NB4 (cell line): ENCODE measurements around the gene TBL2.
"Not testable (repeated sequence)": the region's sequence is repeated elsewhere in the genome, so short reads cannot be mapped to it uniquely, and the experiment has no call there.

Source experiments
- DNase-seq: peaks from one replicate; pipeline ENCODE4 v3.0.0; 2010; ENCODE audit warnings: low read depth
- H3K4me3 ChIP-seq: one replicate; pipeline ENCODE4 v1.5.1; 2011; ENCODE audit warnings: mild to moderate bottlenecking, low read depth, low read length, moderate library complexity
- MYC ChIP-seq: IDR thresholded peaks from 2 replicates; pipeline ENCODE4 v1.6.1; 2011; ENCODE audit warnings: low read depth, low read length
- POLR2A ChIP-seq: IDR thresholded peaks from 2 replicates; pipeline ENCODE4 v1.6.1; 2011; ENCODE audit warnings: mild to moderate bottlenecking; ENCODE audit not compliant: insufficient read length; ENCODE audit errors: extremely low read depth
- TF ChIP-seq, protein P1 (sequence below): IDR thresholded peaks from 2 replicates; pipeline ENCODE4 v1.6.1; 2011; ENCODE audit warnings: low read depth, low read length
- TF ChIP-seq, protein P2 (sequence below): IDR thresholded peaks from one replicate; pipeline ENCODE4 v1.5.1; 2012; ENCODE audit warnings: low read depth, low read length

TBL2 gene

DNA sequence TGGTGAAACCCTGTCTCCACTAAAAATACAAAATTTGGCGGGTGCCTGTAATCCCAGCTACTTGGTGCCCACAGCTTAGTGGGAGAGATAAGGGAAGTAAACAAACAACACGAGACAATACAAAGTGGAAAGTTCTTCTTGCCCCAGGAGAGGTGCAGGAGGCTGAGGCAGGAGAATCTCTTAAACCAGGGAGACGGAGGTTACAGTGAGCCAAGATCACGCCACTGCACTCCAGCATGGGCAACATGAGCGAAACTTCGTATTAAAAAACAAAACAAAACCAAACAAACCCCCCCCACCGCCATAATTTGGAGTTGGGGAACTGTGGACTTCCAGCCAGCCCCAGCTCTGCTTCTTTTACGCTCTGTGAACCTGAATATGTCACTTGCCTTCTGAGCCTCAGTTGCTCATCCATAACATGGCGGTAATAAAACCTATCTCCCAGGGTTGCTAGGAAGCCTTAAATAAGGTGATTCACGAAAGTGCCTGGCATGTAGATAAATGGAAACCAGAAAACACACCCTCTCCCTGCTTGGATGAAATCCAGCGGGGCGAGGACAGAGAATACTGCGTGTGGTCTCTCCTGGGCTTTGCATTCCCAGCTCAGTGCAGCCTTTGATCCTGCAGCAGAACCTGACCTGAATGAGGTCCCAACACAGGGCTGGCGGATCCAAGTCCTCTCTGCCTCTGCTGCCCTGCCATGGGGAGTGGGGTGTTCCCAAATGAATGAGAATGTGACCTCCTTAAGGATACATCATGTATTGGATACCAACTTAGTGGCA is 35.8 kb upstream of the TBL2 start:
- DNase-seq, result no peak
- no peak overlapping the region for H3K4me3 ChIP-seq
- TF ChIP-seq, protein P1, sequence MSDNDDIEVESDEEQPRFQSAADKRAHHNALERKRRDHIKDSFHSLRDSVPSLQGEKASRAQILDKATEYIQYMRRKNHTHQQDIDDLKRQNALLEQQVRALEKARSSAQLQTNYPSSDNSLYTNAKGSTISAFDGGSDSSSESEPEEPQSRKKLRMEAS, result no peak
- TF ChIP-seq MYC, result no peak
- TF ChIP-seq, protein P2, sequence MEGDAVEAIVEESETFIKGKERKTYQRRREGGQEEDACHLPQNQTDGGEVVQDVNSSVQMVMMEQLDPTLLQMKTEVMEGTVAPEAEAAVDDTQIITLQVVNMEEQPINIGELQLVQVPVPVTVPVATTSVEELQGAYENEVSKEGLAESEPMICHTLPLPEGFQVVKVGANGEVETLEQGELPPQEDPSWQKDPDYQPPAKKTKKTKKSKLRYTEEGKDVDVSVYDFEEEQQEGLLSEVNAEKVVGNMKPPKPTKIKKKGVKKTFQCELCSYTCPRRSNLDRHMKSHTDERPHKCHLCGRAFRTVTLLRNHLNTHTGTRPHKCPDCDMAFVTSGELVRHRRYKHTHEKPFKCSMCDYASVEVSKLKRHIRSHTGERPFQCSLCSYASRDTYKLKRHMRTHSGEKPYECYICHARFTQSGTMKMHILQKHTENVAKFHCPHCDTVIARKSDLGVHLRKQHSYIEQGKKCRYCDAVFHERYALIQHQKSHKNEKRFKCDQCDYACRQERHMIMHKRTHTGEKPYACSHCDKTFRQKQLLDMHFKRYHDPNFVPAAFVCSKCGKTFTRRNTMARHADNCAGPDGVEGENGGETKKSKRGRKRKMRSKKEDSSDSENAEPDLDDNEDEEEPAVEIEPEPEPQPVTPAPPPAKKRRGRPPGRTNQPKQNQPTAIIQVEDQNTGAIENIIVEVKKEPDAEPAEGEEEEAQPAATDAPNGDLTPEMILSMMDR, result no peak
- TF ChIP-seq POLR2A, result no peak

DNA sequence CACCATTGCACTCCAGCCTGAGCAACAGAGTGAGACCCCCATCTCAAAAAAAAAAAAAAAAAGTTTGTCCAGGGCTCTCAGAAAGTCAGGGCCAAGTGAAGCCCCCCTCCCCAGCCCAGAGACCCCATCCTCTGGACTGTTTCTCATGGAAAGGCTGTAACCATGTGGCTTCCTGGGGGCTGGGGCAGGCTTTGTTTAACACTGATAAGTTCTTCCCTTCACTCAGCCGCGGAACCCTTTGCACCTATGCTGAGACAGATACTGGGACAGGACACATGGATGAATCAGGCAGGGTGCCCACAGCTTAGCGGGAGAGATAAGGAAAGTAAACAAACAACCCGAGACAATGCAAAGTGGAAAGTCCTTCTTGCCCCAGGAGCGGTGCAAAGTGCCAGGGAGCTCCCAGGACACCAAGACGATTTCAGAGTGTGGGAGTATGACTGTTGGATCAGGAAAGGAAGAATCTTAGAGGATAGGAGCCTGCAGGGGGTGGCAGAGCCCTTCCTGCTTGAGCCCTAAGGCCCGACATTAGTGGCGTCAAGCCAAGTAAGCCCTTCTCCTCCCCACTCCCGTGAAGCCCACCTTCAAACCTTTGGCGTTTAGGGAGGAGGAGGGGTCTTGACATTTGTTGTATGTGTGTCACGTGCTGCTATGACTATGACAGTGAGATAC is 34.4 kb upstream of the TBL2 start:
- TF ChIP-seq, protein P2, result peak; percentile 44
- TF ChIP-seq POLR2A (no peak), MYC (no peak)
- DNase-seq, result peak; percentile 72
- no peak overlapping the region for H3K4me3 ChIP-seq

DNA sequence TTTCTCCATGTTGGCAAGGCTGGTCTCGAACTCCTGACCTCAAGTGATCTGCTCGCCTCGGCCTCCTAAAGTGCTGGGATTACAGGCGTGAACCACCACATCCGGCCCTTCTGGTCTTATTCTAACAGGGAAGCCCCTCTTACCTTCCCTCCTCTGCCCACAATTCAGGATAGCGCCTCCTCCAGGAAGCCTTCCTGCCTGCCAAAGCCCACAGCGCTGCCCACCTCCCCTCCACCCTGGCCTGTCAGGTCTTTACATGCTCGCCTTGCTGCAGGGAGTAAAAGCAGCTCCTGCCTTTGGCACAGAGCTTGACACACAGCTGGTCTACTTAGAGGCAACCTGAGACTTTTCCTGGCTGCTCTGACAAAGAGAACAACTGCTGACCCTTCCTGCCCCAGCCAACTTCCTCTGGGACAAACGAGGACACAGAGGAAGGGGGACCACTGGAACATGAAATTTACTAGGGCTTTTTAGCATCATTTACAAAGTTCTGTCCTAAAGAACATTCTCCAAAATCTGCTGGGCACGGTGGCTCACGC is 32.7 kb upstream of the TBL2 start:
- TF ChIP-seq, protein P1, result no peak
- TF ChIP-seq, protein P2, result no peak
- TF ChIP-seq POLR2A (no peak), MYC (no peak)
- no peak for DNase-seq
- H3K4me3 ChIP-seq, result no peak overlapping the region

DNA sequence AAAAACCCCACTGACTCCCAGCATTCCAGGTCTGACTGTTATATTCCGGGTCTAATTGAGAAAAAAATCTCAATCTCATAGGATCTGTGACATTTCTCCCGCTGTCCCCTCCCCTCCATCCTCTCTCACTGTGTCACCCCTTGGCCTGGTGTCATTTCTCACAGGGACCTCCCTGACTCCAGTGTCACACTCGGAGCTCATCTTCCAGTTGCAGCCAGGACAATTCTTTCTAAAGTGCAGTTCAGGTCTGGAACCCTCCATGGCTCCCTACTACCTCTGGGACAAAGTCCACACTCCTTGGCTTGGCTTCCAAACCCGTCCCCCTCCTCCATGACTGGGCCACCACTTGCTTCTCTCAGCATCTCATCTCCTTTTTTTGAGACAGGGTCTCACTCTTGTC is 31.7 kb upstream of the TBL2 start:
- no peak for DNase-seq
- H3K4me3 ChIP-seq, result no peak overlapping the region
- no peak for TF ChIP-seq POLR2A
- no peak for TF ChIP-seq MYC
- TF ChIP-seq, protein P2, result no peak
- TF ChIP-seq, protein P1, result no peak

DNA sequence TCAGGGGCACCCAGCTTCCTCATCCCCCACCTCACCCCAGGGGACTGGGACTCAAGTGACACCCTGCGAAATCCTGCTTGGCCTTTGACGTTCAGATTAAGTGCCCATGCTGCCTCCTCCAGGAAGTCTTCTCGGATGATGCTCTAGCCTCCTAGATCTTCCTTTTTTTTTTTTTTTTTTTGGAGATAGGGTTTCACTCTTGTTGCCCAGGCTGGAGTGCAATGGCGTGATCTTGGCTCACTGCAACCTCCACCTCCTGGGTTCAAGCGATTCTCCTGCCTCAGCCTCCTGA is 29.3 kb upstream of the TBL2 start:
- DNase-seq, H3K4me3 ChIP-seq: not testable (repeated sequence)

DNA sequence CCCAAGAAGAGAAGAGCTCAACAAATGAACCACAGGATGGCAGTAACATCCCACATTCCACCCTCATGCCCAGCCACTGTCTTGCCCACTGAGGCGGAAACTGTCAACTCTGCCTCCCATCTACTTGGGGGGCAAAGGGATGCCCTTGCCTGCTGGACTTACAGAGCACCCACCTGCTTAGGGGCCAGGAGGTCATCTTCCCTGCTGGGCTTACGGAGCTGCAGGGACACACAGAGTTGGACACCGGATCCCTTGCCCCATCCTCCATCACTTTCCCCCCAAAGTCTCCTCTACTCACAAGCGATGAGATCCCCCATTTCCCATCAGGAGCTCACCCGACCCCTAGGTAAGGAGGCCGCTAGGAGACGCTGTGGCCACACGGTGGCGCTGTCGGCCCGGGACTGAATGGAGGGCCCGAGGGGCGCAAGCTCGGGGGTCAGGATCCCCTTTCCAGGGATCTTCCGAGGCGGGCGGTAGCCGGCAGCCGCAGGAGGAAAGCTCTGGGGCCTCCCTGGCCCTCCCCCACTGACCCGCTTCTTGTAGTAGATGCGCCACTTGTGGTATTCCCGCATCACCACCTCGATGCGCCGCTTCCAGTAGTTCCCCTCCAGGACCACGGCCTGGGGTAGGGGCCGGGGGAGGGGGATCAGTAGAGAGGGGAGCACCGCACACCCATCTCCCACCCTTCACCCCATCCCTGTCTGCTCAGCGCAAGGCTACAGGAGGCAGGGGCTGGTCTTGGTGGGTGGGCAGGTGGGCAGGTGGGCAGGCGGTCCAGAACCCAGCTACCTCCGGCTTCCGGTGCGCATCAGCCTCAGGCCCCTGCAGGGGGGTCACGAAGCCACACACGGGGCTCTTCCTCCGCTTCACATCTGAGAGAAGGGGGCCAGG is 28.7 kb upstream of the TBL2 start:
- peak; percentile 75 for DNase-seq
- TF ChIP-seq, protein P2, result peak; percentile 95
- TF ChIP-seq MYC, result no peak
- H3K4me3 ChIP-seq, result no peak overlapping the region
